Measurements from ENCODE around the gene PPM1L.
"Not testable (repeated sequence)": the region's sequence is repeated elsewhere in the genome, so short reads cannot be mapped to it uniquely, and the experiment has no call there.

The PPM1L gene

GRCh38 chr3:160941885-160942494 lies 186.0 kb downstream of the PPM1L start:
- no peak for DNase-seq

- no peak for DNase-seq
These were observed 188.0 kb downstream of the PPM1L start for GRCh38 chr3:160943996-160944395.

- no peak for DNase-seq
These were observed 189.3 kb downstream of the PPM1L start for GRCh38 chr3:160945336-160945735.

- DNase-seq = no peak
These were observed 192.2 kb downstream of the PPM1L start for GRCh38 chr3:160948273-160948672.

GRCh38 chr3:160949460-160949859 lies 193.4 kb downstream of the PPM1L start:
- no peak for DNase-seq

GRCh38 chr3:160950542-160950941 lies 194.5 kb downstream of the PPM1L start:
- DNase-seq = no peak

- DNase-seq = no peak
These were observed 194.9 kb downstream of the PPM1L start for GRCh38 chr3:160950954-160951353.

GRCh38 chr3:160951642-160952487 lies 195.8 kb downstream of the PPM1L start:
- no peak for DNase-seq

- no peak for DNase-seq
These were observed 197.7 kb downstream of the PPM1L start for GRCh38 chr3:160953686-160954085.

GRCh38 chr3:160956785-160957184 lies 200.8 kb downstream of the PPM1L start:
- no peak for DNase-seq

GRCh38 chr3:160960568-160960967 lies 204.5 kb downstream of the PPM1L start:
- DNase-seq = no peak

GRCh38 chr3:160963949-160964348 lies 207.9 kb downstream of the PPM1L start:
- DNase-seq = no peak

GRCh38 chr3:160968761-160969160 lies 212.7 kb downstream of the PPM1L start:
- DNase-seq = no peak

- no peak for DNase-seq
These were observed 217.2 kb downstream of the PPM1L start for GRCh38 chr3:160973067-160973809.

GRCh38 chr3:160977773-160978172 lies 221.7 kb downstream of the PPM1L start:
- no peak for DNase-seq

GRCh38 chr3:160980740-160981139 lies 224.7 kb downstream of the PPM1L start:
- DNase-seq = no peak

- DNase-seq = no peak
These were observed 225.3 kb downstream of the PPM1L start for GRCh38 chr3:160981217-160981938.

GRCh38 chr3:160982491-160982890 lies 226.5 kb downstream of the PPM1L start:
- no peak for DNase-seq

- not testable (repeated sequence) for DNase-seq
These were observed 227.9 kb downstream of the PPM1L start for GRCh38 chr3:160983900-160984299.

- DNase-seq = no peak
These were observed 230.0 kb downstream of the PPM1L start for GRCh38 chr3:160986069-160986468.

GRCh38 chr3:160987982-160988964 lies 232.2 kb downstream of the PPM1L start:
- DNase-seq = no peak

- DNase-seq = no peak
These were observed 234.4 kb downstream of the PPM1L start for GRCh38 chr3:160990446-160990845.
